Peyer's patch (tissue), 4 donors: ENCODE measurements around the gene MAOA. TPM values are rescaled to one million over a fixed set of nuclear protein-coding genes. Genes with fewer than 3 reads are reported as not detected.

Source experiments
- DNase-seq, 3 donors: peaks; one replicate each; pipeline ENCODE4 v3.0.0-alpha.2; 2017 to 2019
- H3K27ac ChIP-seq, 4 donors: fragments of 200-600 bp; sonication (generic); one replicate each; pipeline ENCODE4 v1.5.1; 2016 to 2019
- H3K27me3 ChIP-seq, 2 donors: fragments of 200-600 bp; sonication (generic); one replicate each; pipeline ENCODE4 v1.5.1; 2019
- H3K36me3 ChIP-seq, 3 donors: fragments of 200-600 bp; sonication (generic); one replicate each; pipeline ENCODE4 v1.5.1; 2016 to 2019
- H3K4me1 ChIP-seq, 4 donors: fragments of 200-600 bp; sonication (generic); one replicate each; pipeline ENCODE4 v1.5.1; 2016 to 2019
- H3K4me3 ChIP-seq, 4 donors: fragments of 200-600 bp; sonication (generic); 1 replicate in 3 of 4; 2 replicates in 1 of 4; pipeline ENCODE4 v1.5.1; 2016 to 2019; ENCODE audit warnings: mild to moderate bottlenecking in 1 of 4
- H3K9me3 ChIP-seq, 4 donors: fragments of 200-600 bp; sonication (generic); one replicate each; pipeline ENCODE4 v1.5.1; 2016 to 2019; ENCODE audit warnings: mild to moderate bottlenecking in 1 of 4
- POLR2A ChIP-seq, 2 donors: fragments of 450-650 bp; IDR thresholded peaks; one replicate each; pipeline ENCODE4 v1.5.1; 2017; ENCODE audit warnings: antibody characterized with exemption in 2 of 2, mild to moderate bottlenecking in 2 of 2, moderate library complexity in 2 of 2
- total RNA-seq, 4 donors: library from RNA; depleted of rRNA; stranded (reverse); fragments of >200 nt; gene quantifications; one replicate each; pipeline ENCODE4 v1.1.0, GENCODE V29; 2016
- TF ChIP-seq, protein P1 (sequence below), 6 experiments: fragments of 450-650 bp in 4 of 6; fragments of 200-600 bp in 2 of 6; sonication (generic) in 1 of 6; IDR thresholded peaks; one replicate each; pipeline ENCODE4 v1.5.1; 2017 to 2019; ENCODE audit warnings: antibody characterized with exemption in 6 of 6, mild to moderate bottlenecking in 3 of 6, moderate library complexity in 1 of 6

MAOA gene
- total RNA-seq, 4 donors from 2014 or later = 171 to 883 (median 688) TPM

- Histone ChIP-seq H3K4me3 (no peak overlapping the region), H3K36me3 (no peaks in the 10 kb centered on the region), H3K27me3 (no peaks in the 10 kb centered on the region), H3K27ac (peak overlapping the region in 2 of 4 donors; percentile 31 to 53), H3K4me1 (peaks cover 0 to 9% (median 2%) of the 10 kb centered on the region in 4 donors), H3K9me3 (no peaks in the 10 kb centered on the region)
- DNase-seq = no peak
- TF ChIP-seq, protein P1, sequence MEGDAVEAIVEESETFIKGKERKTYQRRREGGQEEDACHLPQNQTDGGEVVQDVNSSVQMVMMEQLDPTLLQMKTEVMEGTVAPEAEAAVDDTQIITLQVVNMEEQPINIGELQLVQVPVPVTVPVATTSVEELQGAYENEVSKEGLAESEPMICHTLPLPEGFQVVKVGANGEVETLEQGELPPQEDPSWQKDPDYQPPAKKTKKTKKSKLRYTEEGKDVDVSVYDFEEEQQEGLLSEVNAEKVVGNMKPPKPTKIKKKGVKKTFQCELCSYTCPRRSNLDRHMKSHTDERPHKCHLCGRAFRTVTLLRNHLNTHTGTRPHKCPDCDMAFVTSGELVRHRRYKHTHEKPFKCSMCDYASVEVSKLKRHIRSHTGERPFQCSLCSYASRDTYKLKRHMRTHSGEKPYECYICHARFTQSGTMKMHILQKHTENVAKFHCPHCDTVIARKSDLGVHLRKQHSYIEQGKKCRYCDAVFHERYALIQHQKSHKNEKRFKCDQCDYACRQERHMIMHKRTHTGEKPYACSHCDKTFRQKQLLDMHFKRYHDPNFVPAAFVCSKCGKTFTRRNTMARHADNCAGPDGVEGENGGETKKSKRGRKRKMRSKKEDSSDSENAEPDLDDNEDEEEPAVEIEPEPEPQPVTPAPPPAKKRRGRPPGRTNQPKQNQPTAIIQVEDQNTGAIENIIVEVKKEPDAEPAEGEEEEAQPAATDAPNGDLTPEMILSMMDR (IDR thresholded peaks at IDR 0.05) = no peak
- no peak for TF ChIP-seq POLR2A (IDR thresholded peaks at IDR 0.05)
These were observed 37.7 kb downstream of the MAOA start for GRCh38 chrX:43693602-43694406.

GRCh38 chrX:43699475-43699874 lies 43.4 kb downstream of the MAOA start:
- Histone ChIP-seq H3K36me3 (no peaks in the 10 kb centered on the region), H3K27me3 (no peaks in the 10 kb centered on the region), H3K27ac (no peak overlapping the region), H3K4me3 (no peak overlapping the region), H3K4me1 (peaks cover 0 to 21% (median 2%) of the 10 kb centered on the region in 4 donors), H3K9me3 (no peaks in the 10 kb centered on the region)
- DNase-seq = no peak
- TF ChIP-seq, protein P1 (IDR thresholded peaks at IDR 0.05) = no peak
- no peak for TF ChIP-seq POLR2A (IDR thresholded peaks at IDR 0.05)

DNA sequence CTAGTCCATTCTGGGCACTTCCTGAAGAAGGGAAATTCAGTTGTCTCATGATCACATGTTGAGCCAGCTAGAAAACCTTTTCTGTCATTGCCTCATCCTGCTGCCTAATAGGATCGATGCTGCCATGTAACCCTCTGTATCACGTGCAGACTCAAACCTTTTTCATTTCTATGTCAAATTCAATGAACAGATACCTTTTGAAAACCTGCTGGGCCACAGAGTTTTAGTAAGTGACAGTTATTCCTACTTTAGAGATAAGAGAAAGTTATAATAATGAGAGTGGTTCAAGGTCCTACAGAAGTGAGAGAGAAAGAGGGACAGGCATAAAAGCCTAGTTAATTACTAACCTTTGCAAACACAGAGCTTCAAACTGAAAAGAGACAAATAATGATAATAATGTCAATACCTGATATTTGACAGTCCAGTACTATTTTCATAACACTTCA lies 46.0 kb downstream of the MAOA start:
- Histone ChIP-seq H3K27me3 (no peaks in the 10 kb centered on the region), H3K4me1 (peaks cover 0 to 21% (median 2%) of the 10 kb centered on the region in 4 donors), H3K4me3 (no peak overlapping the region), H3K36me3 (no peaks in the 10 kb centered on the region), H3K27ac (peak overlapping the region in 2 of 4 donors; percentile 56 to 70), H3K9me3 (no peaks in the 10 kb centered on the region)
- no peak for DNase-seq
- TF ChIP-seq, protein P1 (IDR thresholded peaks at IDR 0.05) = no peak
- no peak for TF ChIP-seq POLR2A (IDR thresholded peaks at IDR 0.05)

- no peaks in the 10 kb centered on the region for H3K9me3 ChIP-seq
- peak overlapping the region in 2 of 4 donors; percentile 41 to 70 for H3K27ac ChIP-seq
- peaks cover 0 to 21% (median 1%) of the 10 kb centered on the region in 4 donors for H3K4me1 ChIP-seq
- no peaks in the 10 kb centered on the region for H3K27me3 ChIP-seq
- TF ChIP-seq, protein P1 (IDR thresholded peaks at IDR 0.05) = no peak
- TF ChIP-seq POLR2A (IDR thresholded peaks at IDR 0.05) = no peak
- DNase-seq = no peak
- no peaks in the 10 kb centered on the region for H3K36me3 ChIP-seq
- no peak overlapping the region for H3K4me3 ChIP-seq
These were observed 46.6 kb downstream of the MAOA start for GRCh38 chrX:43702660-43703059.

GRCh38 chrX:43703211-43703791 lies 47.2 kb downstream of the MAOA start:
- Histone ChIP-seq H3K36me3 (no peaks in the 10 kb centered on the region), H3K27ac (peak overlapping the region in 2 of 4 donors; percentile 41 to 70), H3K4me1 (peaks cover 0 to 24% (median 0%) of the 10 kb centered on the region in 4 donors), H3K4me3 (no peak overlapping the region), H3K9me3 (no peaks in the 10 kb centered on the region), H3K27me3 (no peaks in the 10 kb centered on the region)
- no peak for TF ChIP-seq POLR2A (IDR thresholded peaks at IDR 0.05)
- TF ChIP-seq, protein P1 (IDR thresholded peaks at IDR 0.05) = no peak
- DNase-seq = peak in 1 of 3 donors; percentile 76
